ENCODE measurements around the gene ATP4B. TPM values are rescaled to one million over a fixed set of nuclear protein-coding genes. Genes with fewer than 3 reads are reported as not detected.
A peak's percentile ranks its signal among the peaks of the same experiment; 100 is the strongest.

The ATP4B gene
- total and polyA plus RNA-seq, 2 donors from 2014 or later = 0.16 to 0.45 TPM

GRCh38 chr13:113621046-113621445 lies 37.0 kb downstream of the ATP4B start:
- Histone ChIP-seq H3K36me3 (ENCODE audit: control insufficient read depth in 2 of 3, insufficient read depth in 3 of 3, low read length in 3 of 3) (peaks cover 4 to 5% (median 4%) of the 10 kb centered on the region in 3 donors), H3K9ac (ENCODE audit: low read length in 3 of 3) (no peak overlapping the region), H3K27ac (ENCODE audit: low read depth in 2 of 2, low read length in 2 of 2) (no peak overlapping the region), H3K27me3 (ENCODE audit: control insufficient read depth, insufficient read depth, low read length) (no peaks in the 10 kb centered on the region), H3K4me3 (ENCODE audit: low read length in 3 of 3) (no peak overlapping the region), H3K9me3 (ENCODE audit: control insufficient read depth in 2 of 3, insufficient read depth in 1 of 3, low read length in 3 of 3) (no peaks in the 10 kb centered on the region), H3K4me1 (ENCODE audit: control insufficient read depth in 2 of 3, insufficient read depth in 2 of 3, low read depth in 1 of 3, low read length in 3 of 3) (peaks cover 0 to 5% (median 0%) of the 10 kb centered on the region in 3 donors)
- FAIRE-seq (no peak), DNase-seq (peak in 1 of 5 donors; percentile 43)
- intact Hi-C loops (cut with DNase I) = no loop called here
- TF ChIP-seq CTCF (IDR thresholded peaks at IDR 0.05; ENCODE audit: borderline replicate concordance, extremely low read depth, insufficient read depth) = no peak

- peaks cover 4 to 5% (median 4%) of the 10 kb centered on the region in 3 donors for H3K36me3 ChIP-seq (ENCODE audit: control insufficient read depth in 2 of 3, insufficient read depth in 3 of 3, low read length in 3 of 3)
- intact Hi-C loops (cut with DNase I) = no loop called here
- H3K4me3 ChIP-seq (ENCODE audit: low read length in 3 of 3) = no peak overlapping the region
- H3K9me3 ChIP-seq (ENCODE audit: control insufficient read depth in 2 of 3, insufficient read depth in 1 of 3, low read length in 3 of 3) = no peaks in the 10 kb centered on the region
- H3K9ac ChIP-seq (ENCODE audit: low read length in 3 of 3) = no peak overlapping the region
- no peak for TF ChIP-seq CTCF (IDR thresholded peaks at IDR 0.05; ENCODE audit: borderline replicate concordance, extremely low read depth, insufficient read depth)
- no peak overlapping the region for H3K27ac ChIP-seq (ENCODE audit: low read depth in 2 of 2, low read length in 2 of 2)
- DNase-seq (peak in 1 of 5 donors; percentile 63), FAIRE-seq (no peak)
- peaks cover 0 to 5% (median 0%) of the 10 kb centered on the region in 3 donors for H3K4me1 ChIP-seq (ENCODE audit: control insufficient read depth in 2 of 3, insufficient read depth in 2 of 3, low read depth in 1 of 3, low read length in 3 of 3)
- H3K27me3 ChIP-seq (ENCODE audit: control insufficient read depth, insufficient read depth, low read length) = no peaks in the 10 kb centered on the region
These were observed 37.8 kb downstream of the ATP4B start for GRCh38 chr13:113620036-113620796.

- no peak for FAIRE-seq
- peaks cover 0 to 5% (median 0%) of the 10 kb centered on the region in 3 donors for H3K4me1 ChIP-seq (ENCODE audit: control insufficient read depth in 2 of 3, insufficient read depth in 2 of 3, low read depth in 1 of 3, low read length in 3 of 3)
These were observed 39.5 kb downstream of the ATP4B start for GRCh38 chr13:113618455-113618854.

More at GRCh38 chr13:113618455-113618854, 39.5 kb downstream of the ATP4B start:
- DNase-seq = peak in 1 of 5 donors; percentile 55
- no peaks in the 10 kb centered on the region for H3K27me3 ChIP-seq (ENCODE audit: control insufficient read depth, insufficient read depth, low read length)
- no peak overlapping the region for H3K27ac ChIP-seq (ENCODE audit: low read depth in 2 of 2, low read length in 2 of 2)
- H3K36me3 ChIP-seq (ENCODE audit: control insufficient read depth in 2 of 3, insufficient read depth in 3 of 3, low read length in 3 of 3) = peaks cover 0 to 2% (median under 1%) of the 10 kb centered on the region in 3 donors
- no peak overlapping the region for H3K9ac ChIP-seq (ENCODE audit: low read length in 3 of 3)
- no peak for TF ChIP-seq CTCF (IDR thresholded peaks at IDR 0.05; ENCODE audit: borderline replicate concordance, extremely low read depth, insufficient read depth)
- intact Hi-C loops (cut with DNase I) = no loop called here
- no peaks in the 10 kb centered on the region for H3K9me3 ChIP-seq (ENCODE audit: control insufficient read depth in 2 of 3, insufficient read depth in 1 of 3, low read length in 3 of 3)
- H3K4me3 ChIP-seq (ENCODE audit: low read length in 3 of 3) = no peak overlapping the region
